T-cell (primary cell): ENCODE results near the gene FAR1. TPM values are rescaled to one million over a fixed set of nuclear protein-coding genes. Genes with fewer than 3 reads are reported as not detected.

Experiments
- ATAC-seq, 4 experiments: fragments of 200-7000 bp in 3 of 4; fragments of 150-1000 bp in 1 of 4; cut with Tn5 transposase; replicated peaks in 1 of 4; 1 replicate in 3 of 4; 2 replicates in 1 of 4; pipeline ENCODE4 v1.10.0; 2021; ENCODE audit warnings: moderate library complexity in 3 of 4, mild to moderate bottlenecking in 2 of 4, moderate number of reproducible peaks in 1 of 4
- CTCF ChIA-PET, 2 donors: fragments of 300-600 bp; sonication (Branson Sonifier 250); formaldehyde crosslinking; loops; one replicate each; lab custom pipeline; 2022; ENCODE audit warnings: antibody characterized with exemption in 2 of 2; lab: Charles Lee
- POLR2A ChIA-PET, 2 donors: fragments of 300-600 bp; sonication (Branson Sonifier 250); formaldehyde crosslinking; loops; one replicate each; lab custom pipeline; 2022; ENCODE audit warnings: antibody characterized with exemption in 2 of 2; lab: Charles Lee
- DNase-seq, 35 experiments: peaks; one replicate each; pipeline versions ENCODE4 v3.0.0 to v3.0.0-alpha.2; 2013 to 2023
- H3K27ac ChIP-seq: one replicate; pipeline ENCODE4 v1.5.1; 2013; ENCODE audit warnings: low read length
- H3K27me3 ChIP-seq, 2 experiments: replicated peaks in 1 of 2; 1 replicate in 1 of 2; 2 replicates in 1 of 2; pipeline versions ENCODE4 v1.6.1 to v1.7.0; 2013; ENCODE audit warnings: low read length in 1 of 2, mixed read lengths in 1 of 2; ENCODE audit not compliant: control insufficient read depth in 2 of 2, insufficient read depth in 2 of 2; ENCODE audit errors: extremely low read depth in 1 of 2
- H3K36me3 ChIP-seq, 2 donors: 1 replicate in 1 of 2; 2 replicates in 1 of 2; pipeline versions ENCODE4 v1.6.1 to v1.7.0; 2013; ENCODE audit warnings: low read length in 1 of 2; ENCODE audit not compliant: control insufficient read depth in 2 of 2, insufficient read depth in 1 of 2; ENCODE audit errors: extremely low read depth in 1 of 2
- H3K4me1 ChIP-seq, 2 experiments: 1 replicate in 1 of 2; 2 replicates in 1 of 2; pipeline versions ENCODE4 v1.6.1 to v1.7.0; 2013; ENCODE audit warnings: low read length in 2 of 2, mixed read lengths in 1 of 2; ENCODE audit not compliant: insufficient read depth in 2 of 2, control insufficient read depth in 1 of 2; ENCODE audit errors: extremely low read depth in 1 of 2
- H3K4me3 ChIP-seq, 2 donors: 1 replicate in 1 of 2; 2 replicates in 1 of 2; pipeline versions ENCODE4 v1.5.1 to v1.7.0; 2013; ENCODE audit warnings: mild to moderate bottlenecking in 2 of 2, low read length in 1 of 2, moderate library complexity in 1 of 2; ENCODE audit not compliant: control insufficient read depth in 1 of 2; ENCODE audit errors: extremely low read depth in 1 of 2
- H3K9me3 ChIP-seq: 2 replicates; pipeline ENCODE4 v1.7.0; 2013
- H3K27ac Mint-ChIP-seq, 2 donors: one replicate each; pipeline ENCODE4 v1.8.0; 2020 to 2021; ENCODE audit warnings: mild to moderate bottlenecking in 2 of 2, mixed read lengths in 2 of 2
- H3K27me3 Mint-ChIP-seq, 2 donors: one replicate each; pipeline ENCODE4 v1.8.0; 2021 to 2022; ENCODE audit warnings: mixed read lengths in 2 of 2
- H3K36me3 Mint-ChIP-seq: one replicate; pipeline ENCODE4 v1.8.0; 2021; ENCODE audit warnings: mixed read lengths
- H3K4me1 Mint-ChIP-seq, 3 donors: one replicate each; pipeline ENCODE4 v1.8.0; 2020 to 2022; ENCODE audit warnings: mixed read lengths in 3 of 3, mild to moderate bottlenecking in 1 of 3
- H3K4me3 Mint-ChIP-seq, 3 donors: one replicate each; pipeline ENCODE4 v1.8.0; 2020 to 2022; ENCODE audit warnings: mild to moderate bottlenecking in 3 of 3, mixed read lengths in 3 of 3, moderate library complexity in 3 of 3
- H3K9me3 Mint-ChIP-seq, 3 donors: one replicate each; pipeline ENCODE4 v1.8.0; 2020 to 2022; ENCODE audit warnings: mixed read lengths in 3 of 3
- WGBS: methylation state at CpG from one replicate; pipeline ENCODE4 v1.1.5; 2013; ENCODE audit warnings: missing lambda C conversion rate; ENCODE audit not compliant: insufficient coverage; 5-methylcytosine and 5-hydroxymethylcytosine counted together
- total RNA-seq, 35 experiments: library from RNA in 6 of 35; stranded (reverse) in 6 of 35; fragments of 120-200 nt in 1 of 35; gene quantifications; one replicate each; pipeline versions ENCODE4 v1.2.1 to v1.2.4 and lab custom pipeline; 2013 to 2026

The FAR1 gene
- total RNA-seq, 5 donors from 2014 or later (not counting 1 experiment from before 2014, with no cell fraction given) = 25.2 to 35.2 (median 29.6) TPM

- H3K27me3 ChIP-seq = no peaks in the 10 kb centered on the region
- ChIA-PET CTCF (interaction anchor here in 1 of 2 donors (0.6 to 2.7 kb wide), 2 partner anchors 176 to 470 kb away, joined by 3 to 16 read pairs; no protein-coding TSS in a partner anchor), POLR2A (no interaction called here)
- H3K27ac Mint-ChIP-seq = no peak overlapping the region
- WGBS = no CpG with 5 or more reads among the region's 1 CpG
- no peak overlapping the region for H3K4me3 Mint-ChIP-seq
- no peaks in the 10 kb centered on the region for H3K36me3 Mint-ChIP-seq
- DNase-seq = no peak
- H3K27ac ChIP-seq = no peak overlapping the region
- ATAC-seq = no peak
- no peaks in the 10 kb centered on the region for H3K9me3 ChIP-seq
- peaks cover 7 to 10% (median 8%) of the 10 kb centered on the region in 3 donors for H3K4me1 Mint-ChIP-seq
- no peaks in the 10 kb centered on the region for H3K4me1 ChIP-seq
- no peaks in the 10 kb centered on the region for H3K9me3 Mint-ChIP-seq
- peaks cover 0 to 3% of the 10 kb centered on the region in 2 donors for H3K27me3 Mint-ChIP-seq
- H3K36me3 ChIP-seq = no peaks in the 10 kb centered on the region
- no peak overlapping the region for H3K4me3 ChIP-seq
Measured at GRCh38 chr11:13778345-13778744, 109.9 kb downstream of the FAR1 start.

- ChIA-PET CTCF (no interaction called here), POLR2A (no interaction called here)
- Histone ChIP-seq H3K27me3 (no peaks in the 10 kb centered on the region), H3K4me1 (no peaks in the 10 kb centered on the region), H3K27ac (no peak overlapping the region), H3K4me3 (no peak overlapping the region), H3K9me3 (no peaks in the 10 kb centered on the region), H3K36me3 (no peaks in the 10 kb centered on the region)
- Mint-ChIP-seq H3K27ac (no peak overlapping the region), H3K4me1 (peaks cover 6 to 7% (median 6%) of the 10 kb centered on the region in 3 donors), H3K36me3 (no peaks in the 10 kb centered on the region), H3K4me3 (no peak overlapping the region), H3K9me3 (no peaks in the 10 kb centered on the region), H3K27me3 (no peaks in the 10 kb centered on the region)
- DNase-seq = no peak
- no peak for ATAC-seq
- 88% methylated on average over 5 of the region's 6 CpGs for WGBS
Measured at GRCh38 chr11:13781153-13781552, 112.7 kb downstream of the FAR1 start.

Other genes with a start within 250 kb of the FAR1 start
- 10 to 100 TPM; 15.9 to 19.3 (median 18.8) TPM for gene BTBD10, start 205.4 kb upstream of the FAR1 start, total RNA-seq
- gene PTH, start 172.7 kb upstream of the FAR1 start, total RNA-seq = not detected